ENCODE results near the gene TBX1.

Gene TBX1

GRCh38 chr22:19801340-19802000, 40.9 kb downstream of the TBX1 start:
- DNase-seq = no peak

GRCh38 chr22:19802001-19802893, 41.7 kb downstream of the TBX1 start:
- DNase-seq = no peak

- no peak for DNase-seq
Measured at GRCh38 chr22:19802894-19803735, 42.5 kb downstream of the TBX1 start.

DNA sequence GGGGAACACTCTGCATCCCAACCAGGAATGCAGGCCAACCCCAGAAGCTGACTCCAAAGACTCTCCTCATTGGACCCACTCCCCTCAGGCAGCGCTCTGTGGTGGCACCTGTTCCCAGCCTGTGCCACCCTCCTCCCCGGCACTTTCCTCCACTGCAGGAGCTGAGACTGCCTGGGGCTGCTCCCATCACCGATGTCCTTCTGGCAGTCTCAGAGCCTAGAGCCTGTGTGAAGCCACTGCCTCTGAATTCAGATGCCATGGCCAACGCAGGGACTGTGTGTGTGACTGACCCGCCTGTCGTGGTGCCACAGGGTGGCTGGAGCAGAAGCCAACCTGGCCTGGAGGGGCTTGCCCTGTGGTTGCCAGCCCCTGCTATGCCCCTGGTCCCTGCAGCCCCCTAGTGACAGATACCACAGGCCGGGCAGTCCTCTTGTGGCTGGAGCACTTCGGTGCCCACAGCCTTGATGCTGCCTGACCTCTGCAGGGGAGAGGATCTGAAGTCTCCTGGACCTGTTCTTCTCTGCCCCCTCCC, 43.2 kb downstream of the TBX1 start:
- DNase-seq = no peak

GRCh38 chr22:19805821-19806212, 45.2 kb downstream of the TBX1 start:
- DNase-seq = no peak

- no peak for DNase-seq
Measured at GRCh38 chr22:19806213-19807160, 45.9 kb downstream of the TBX1 start.

- DNase-seq = no peak
Measured at GRCh38 chr22:19807161-19807913, 46.8 kb downstream of the TBX1 start.

GRCh38 chr22:19807914-19808872, 47.6 kb downstream of the TBX1 start:
- DNase-seq = no peak

GRCh38 chr22:19808873-19809478, 48.4 kb downstream of the TBX1 start:
- DNase-seq = no peak

DNA sequence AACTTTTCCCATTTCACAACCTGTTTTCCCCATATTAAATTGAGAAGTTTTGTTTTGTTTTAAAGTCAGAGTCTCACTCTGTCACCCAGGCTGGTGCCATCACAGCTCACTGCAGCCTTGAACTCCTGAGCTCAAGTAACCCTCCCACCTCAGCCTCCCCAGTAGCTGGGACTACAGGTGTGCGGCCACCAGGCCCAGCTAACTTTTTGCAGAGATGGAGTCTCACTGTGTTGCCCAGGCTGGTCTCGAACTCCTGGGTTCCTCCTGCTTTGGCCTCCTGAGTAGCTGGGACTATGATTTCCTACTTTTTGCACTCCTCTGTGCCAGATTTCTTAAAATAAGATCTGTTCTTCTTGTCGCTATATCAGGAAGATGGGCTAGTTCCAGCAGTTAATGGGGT, 49.2 kb downstream of the TBX1 start:
- DNase-seq = no peak

DNA sequence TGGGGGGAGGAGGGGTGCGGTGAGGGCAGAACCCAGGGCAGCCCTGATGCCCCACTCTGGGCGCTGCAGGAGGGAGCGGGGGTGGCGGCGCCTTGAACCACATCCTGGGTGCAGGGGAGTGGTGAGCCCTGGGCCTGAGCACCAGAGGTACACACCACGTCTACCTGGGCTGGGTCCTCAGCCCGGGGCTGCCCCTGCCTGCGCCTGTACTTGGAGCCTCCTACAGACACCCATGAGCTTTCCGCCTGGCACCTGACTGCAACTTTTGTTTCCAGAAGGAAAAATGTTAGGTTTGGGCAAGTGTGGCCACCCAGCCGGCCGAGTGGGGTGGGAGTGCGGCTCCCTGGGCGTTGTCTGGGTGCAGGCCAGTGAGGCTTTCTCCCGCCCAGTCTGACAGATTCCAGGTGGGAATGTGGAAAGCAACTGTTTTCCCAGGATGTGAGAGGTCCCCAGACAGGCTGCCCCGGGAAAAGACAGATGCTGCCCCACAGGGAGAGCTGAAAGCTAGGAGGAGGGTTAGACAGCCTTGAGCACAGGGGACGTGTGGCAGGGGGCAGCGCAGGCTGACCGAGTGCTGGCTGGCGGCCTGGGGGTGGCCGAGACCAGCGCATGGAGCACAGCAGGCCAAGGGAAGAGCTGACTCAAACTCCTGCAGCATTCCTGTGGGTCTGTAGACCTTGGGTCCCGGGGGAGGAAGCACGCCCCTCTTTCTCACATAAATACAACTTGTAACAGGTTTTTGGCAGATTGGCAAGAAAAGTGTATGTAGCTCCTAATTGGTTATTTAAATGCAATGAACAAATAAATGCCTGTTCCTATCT, 50.0 kb downstream of the TBX1 start:
- DNase-seq = peak in 2 of 4 experiments; percentile 12 to 25

DNA sequence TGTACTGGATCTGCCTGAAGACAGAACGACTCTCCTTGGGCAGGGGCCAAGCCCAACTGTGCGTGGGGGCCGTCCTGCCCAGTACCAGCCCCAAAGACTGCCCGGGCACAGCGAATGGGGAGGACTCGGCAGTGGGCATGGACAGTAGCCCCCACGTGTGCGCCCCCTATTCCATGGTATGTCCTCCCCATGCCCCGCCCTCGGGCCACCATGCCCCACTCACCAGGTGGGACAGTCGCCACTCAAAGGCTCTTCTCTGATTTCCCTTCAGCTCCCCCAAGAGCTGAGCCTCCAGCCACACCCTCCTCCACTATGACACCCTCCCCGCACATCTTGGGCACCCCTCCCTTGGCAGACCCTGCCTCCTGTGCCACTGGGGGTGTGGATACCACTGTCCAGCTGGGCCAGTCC, 50.6 kb downstream of the TBX1 start:
- DNase-seq = no peak

- DNase-seq = no peak
Measured at GRCh38 chr22:19811811-19812771, 51.5 kb downstream of the TBX1 start.

GRCh38 chr22:19812910-19813309, 52.3 kb downstream of the TBX1 start:
- no peak for DNase-seq

DNA sequence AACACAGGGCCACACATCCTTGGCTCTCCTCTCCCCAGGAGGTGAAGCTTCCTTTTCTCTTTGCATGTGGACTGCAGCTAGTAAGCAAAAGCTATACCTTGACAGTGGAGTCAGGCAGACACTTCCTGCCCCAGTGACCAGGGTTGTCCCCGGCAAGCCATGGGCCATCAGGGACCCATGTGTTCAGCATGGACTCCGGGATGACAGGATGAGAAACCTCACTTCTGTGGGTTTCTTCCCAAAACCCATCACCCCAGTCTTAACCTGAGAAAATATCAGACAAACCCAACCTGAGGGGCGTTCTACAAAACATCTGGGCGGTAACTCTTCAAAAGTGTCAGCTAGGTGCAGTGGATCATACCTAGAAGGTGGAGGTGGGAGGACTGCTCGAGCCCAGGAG, 53.9 kb downstream of the TBX1 start:
- no peak for DNase-seq

- DNase-seq = no peak
Measured at GRCh38 chr22:19815093-19815822, 54.7 kb downstream of the TBX1 start.
